ENCODE results near the gene CD302.

The CD302 gene

DNA sequence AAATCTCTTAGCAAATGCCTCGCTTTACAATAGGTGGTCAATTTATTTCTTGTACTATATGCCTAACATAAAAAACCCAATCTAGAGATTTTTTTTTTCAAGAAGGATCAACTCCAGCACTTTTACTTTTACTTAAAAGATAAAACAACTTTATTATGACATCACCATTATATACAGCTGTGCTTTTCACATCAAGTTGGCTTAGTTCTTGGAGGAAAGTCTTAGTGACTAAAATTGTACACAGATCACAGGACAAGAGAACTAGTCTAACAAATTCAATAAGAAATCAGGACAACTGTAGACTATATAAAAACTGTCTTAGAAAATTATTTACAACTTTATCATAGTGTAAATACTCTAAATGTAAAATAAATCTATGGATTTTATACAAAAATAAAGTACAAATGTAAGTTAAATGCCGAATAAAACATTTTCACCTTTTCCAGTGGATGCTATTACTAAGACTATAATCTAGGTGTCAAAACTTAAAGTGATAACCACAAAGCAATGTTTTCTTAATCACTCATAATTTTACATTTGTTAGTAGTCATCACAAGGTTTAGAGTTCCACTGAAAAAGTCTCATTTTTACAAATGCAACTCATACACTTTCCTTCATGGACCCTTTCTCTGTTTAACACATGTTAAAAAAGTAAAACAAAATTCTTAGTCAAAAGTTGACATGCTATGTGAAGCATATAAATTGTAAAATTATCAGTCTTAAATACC, 5.4 kb upstream of the CD302 start:
- Histone ChIP-seq H3K4me3 (ENCODE audit: severe bottlenecking) (no peak overlapping the region), H3K4me1 (ENCODE audit: insufficient read depth, poor library complexity, severe bottlenecking) (no peaks in the 10 kb centered on the region), H3K27me3 (ENCODE audit: insufficient read depth, poor library complexity, severe bottlenecking) (no peaks in the 10 kb centered on the region), H3K36me3 (ENCODE audit: low read depth) (no peaks in the 10 kb centered on the region), H3K9me3 (ENCODE audit: severe bottlenecking) (no peaks in the 10 kb centered on the region), H3K27ac (ENCODE audit: poor library complexity, severe bottlenecking) (no peak overlapping the region)
- no peak for TF ChIP-seq CTCF (IDR thresholded peaks at IDR 0.05; ENCODE audit: poor library complexity, severe bottlenecking)
- DNase-seq (ENCODE audit: low spot score) (no peak), ATAC-seq (ENCODE audit: low read depth) (no peak)

GRCh38 chr2:159802673-159803072, 4.7 kb upstream of the CD302 start:
- H3K4me1 ChIP-seq (ENCODE audit: insufficient read depth, poor library complexity, severe bottlenecking): no peaks in the 10 kb centered on the region
- H3K9me3 ChIP-seq (ENCODE audit: severe bottlenecking): no peaks in the 10 kb centered on the region
- H3K27ac ChIP-seq (ENCODE audit: poor library complexity, severe bottlenecking): no peak overlapping the region
- no peak for TF ChIP-seq CTCF (IDR thresholded peaks at IDR 0.05; ENCODE audit: poor library complexity, severe bottlenecking)
- no peaks in the 10 kb centered on the region for H3K27me3 ChIP-seq (ENCODE audit: insufficient read depth, poor library complexity, severe bottlenecking)
- no peak for ATAC-seq (ENCODE audit: low read depth)
- H3K36me3 ChIP-seq (ENCODE audit: low read depth): no peaks in the 10 kb centered on the region
- H3K4me3 ChIP-seq (ENCODE audit: severe bottlenecking): no peak overlapping the region
- DNase-seq (ENCODE audit: low spot score): no peak

DNA sequence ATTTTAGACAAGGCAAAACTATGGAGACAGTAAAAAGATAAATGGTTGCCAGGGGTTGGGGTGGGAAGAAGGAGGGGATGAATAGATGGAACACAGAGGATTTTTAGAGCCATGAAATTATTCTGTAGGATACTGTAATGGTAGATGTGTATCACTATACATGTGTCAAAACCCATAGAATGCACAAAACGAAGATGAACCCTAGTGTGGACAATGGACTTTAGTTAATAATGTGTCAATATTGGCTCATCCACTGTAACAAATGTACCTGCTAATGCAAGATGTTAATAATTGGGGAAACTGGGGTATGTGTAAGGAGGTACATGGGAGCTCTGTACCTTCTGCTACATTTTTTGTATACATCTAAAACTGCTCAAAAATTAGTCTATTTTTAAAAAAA, 1.8 kb upstream of the CD302 start:
- no peak for TF ChIP-seq CTCF (IDR thresholded peaks at IDR 0.05; ENCODE audit: poor library complexity, severe bottlenecking)
- Histone ChIP-seq H3K27me3 (ENCODE audit: insufficient read depth, poor library complexity, severe bottlenecking) (no peaks in the 10 kb centered on the region), H3K36me3 (ENCODE audit: low read depth) (no peaks in the 10 kb centered on the region)

DNA sequence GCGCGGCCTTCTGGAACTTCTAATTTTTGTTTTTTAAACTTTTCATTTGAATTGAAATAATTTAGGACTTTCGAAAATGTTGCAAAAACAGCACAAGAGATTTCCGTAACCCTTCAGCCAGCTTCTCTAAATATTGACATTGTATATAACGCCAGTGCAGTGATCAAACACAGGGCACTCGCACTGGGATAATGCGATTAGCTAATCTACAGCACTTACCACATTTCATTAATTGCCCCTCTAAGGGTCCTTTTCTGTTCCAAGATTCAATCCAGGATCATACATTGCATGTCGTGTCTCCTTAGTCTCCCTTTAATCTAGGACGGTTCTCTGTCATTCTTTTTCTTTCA, 343 bp upstream of the CD302 start:
- DNase-seq (ENCODE audit: low spot score): no peak
- Histone ChIP-seq H3K36me3 (ENCODE audit: low read depth) (no peaks in the 10 kb centered on the region), H3K9me3 (ENCODE audit: severe bottlenecking) (no peaks in the 10 kb centered on the region), H3K27me3 (ENCODE audit: insufficient read depth, poor library complexity, severe bottlenecking) (no peaks in the 10 kb centered on the region), H3K4me3 (ENCODE audit: severe bottlenecking) (peak overlapping the region; percentile 58), H3K27ac (ENCODE audit: poor library complexity, severe bottlenecking) (no peak overlapping the region), H3K4me1 (ENCODE audit: insufficient read depth, poor library complexity, severe bottlenecking) (no peaks in the 10 kb centered on the region)
- no peak for ATAC-seq (ENCODE audit: low read depth)
- no peak for TF ChIP-seq CTCF (IDR thresholded peaks at IDR 0.05; ENCODE audit: poor library complexity, severe bottlenecking)

More for the DNA sequence above, 1.8 kb upstream of the CD302 start:
- no peaks in the 10 kb centered on the region for H3K9me3 ChIP-seq (ENCODE audit: severe bottlenecking)
- DNase-seq (ENCODE audit: low spot score) (no peak), ATAC-seq (ENCODE audit: low read depth) (no peak)
- H3K4me3 ChIP-seq (ENCODE audit: severe bottlenecking): no peak overlapping the region
- H3K4me1 ChIP-seq (ENCODE audit: insufficient read depth, poor library complexity, severe bottlenecking): no peaks in the 10 kb centered on the region
- H3K27ac ChIP-seq (ENCODE audit: poor library complexity, severe bottlenecking): no peak overlapping the region

DNA sequence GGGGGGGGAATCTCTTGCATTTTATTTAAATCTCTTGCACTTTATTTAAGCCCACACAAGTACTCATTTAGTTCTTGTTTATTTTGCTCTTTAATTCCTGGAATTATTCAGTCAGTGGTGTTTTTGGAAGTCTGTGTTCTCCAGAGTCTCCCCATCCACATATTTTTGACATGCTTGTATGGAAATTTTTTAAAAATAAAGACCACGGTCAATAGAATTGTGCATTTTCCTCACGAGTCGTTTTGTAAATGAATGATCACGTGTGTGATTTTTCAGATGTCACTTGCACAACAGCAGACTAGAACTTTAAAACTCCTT, 824 bp downstream of the CD302 start:
- ATAC-seq (ENCODE audit: low read depth): no peak
- Histone ChIP-seq H3K9me3 (ENCODE audit: severe bottlenecking) (no peaks in the 10 kb centered on the region), H3K4me3 (ENCODE audit: severe bottlenecking) (peak overlapping the region; percentile 58)

More for the DNA sequence above, 824 bp downstream of the CD302 start:
- DNase-seq (ENCODE audit: low spot score): no peak
- Histone ChIP-seq H3K27me3 (ENCODE audit: insufficient read depth, poor library complexity, severe bottlenecking) (no peaks in the 10 kb centered on the region), H3K4me1 (ENCODE audit: insufficient read depth, poor library complexity, severe bottlenecking) (no peaks in the 10 kb centered on the region), H3K27ac (ENCODE audit: poor library complexity, severe bottlenecking) (no peak overlapping the region), H3K36me3 (ENCODE audit: low read depth) (no peaks in the 10 kb centered on the region)
- no peak for TF ChIP-seq CTCF (IDR thresholded peaks at IDR 0.05; ENCODE audit: poor library complexity, severe bottlenecking)

Measured in RWPE2 (cell line).